Left lung (tissue), 10 donors: ENCODE measurements around the gene PDCD5. TPM values are rescaled to one million over a fixed set of nuclear protein-coding genes. Genes with fewer than 3 reads are reported as not detected.

Experiments used
- ATAC-seq: fragments of 200-7000 bp; cut with Tn5 transposase; one replicate; pipeline ENCODE4 v1.9.1; 2020; ENCODE audit warnings: moderate library complexity
- DNase-seq, 4 donors: peaks; one replicate each; pipeline ENCODE4 v3.0.0-alpha.2; 2013 to 2020
- H3K27ac ChIP-seq, 2 donors: fragments of 200-600 bp; sonication (generic) in 1 of 2; one replicate each; pipeline versions ENCODE4 v1.5.0 to v1.8.0; 2020 to 2021
- H3K27me3 ChIP-seq, 2 donors: fragments of 200-600 bp; sonication (generic) in 1 of 2; one replicate each; pipeline versions ENCODE4 v1.5.0 to v1.8.0; 2020 to 2021
- H3K36me3 ChIP-seq, 2 donors: fragments of 200-600 bp; sonication (generic) in 1 of 2; one replicate each; pipeline versions ENCODE4 v1.5.0 to v1.8.0; 2020 to 2021
- H3K4me1 ChIP-seq, 2 donors: fragments of 200-600 bp; one replicate each; pipeline ENCODE4 v1.8.0; 2021
- H3K4me3 ChIP-seq, 2 donors: fragments of 200-600 bp; sonication (generic) in 1 of 2; one replicate each; pipeline versions ENCODE4 v1.5.0 to v1.8.0; 2020 to 2021; ENCODE audit warnings: mild to moderate bottlenecking in 1 of 2
- H3K9me3 ChIP-seq, 2 donors: fragments of 200-600 bp; sonication (generic) in 1 of 2; one replicate each; pipeline versions ENCODE4 v1.5.0 to v1.8.0; 2020 to 2021
- CTCF ChIP-seq, 2 donors: fragments of 200-600 bp; sonication (generic) in 1 of 2; IDR thresholded peaks; one replicate each; pipeline versions ENCODE4 v1.5.0 to v1.8.0; 2021; ENCODE audit warnings: antibody characterized with exemption in 2 of 2
- intact Hi-C, 2 donors: fragments of 100-400 bp; cut with DNase I; formaldehyde crosslinking; loops; one replicate each; pipeline versions ENCODE4 v1.11.2 to v1.14.2; 2022
- polyA plus RNA-seq, 6 donors: library from polyadenylated mRNA; unstranded; fragments of 120-200 nt; gene quantifications; one replicate each; pipeline ENCODE4 v1.2.1, GENCODE V29; 2013; ENCODE audit not compliant: insufficient read length in 6 of 6
- total RNA-seq, 2 donors: library from RNA; stranded (reverse); fragmentation: NEBNext Ultra II Directional; extraction: Animal tissue kit (Norgen Biotek cat#: 25700); gene quantifications; one replicate each; pipeline ENCODE4 v1.2.1, GENCODE V29; 2021
- donor health status: DM: no; HTN: yes; CAD: no.
- donor health status: DM: no; HTN: no; CAD: no.

PDCD5 gene
- total and polyA plus RNA-seq, 8 donors: 69.3 to 131 (median 115) TPM

DNA sequence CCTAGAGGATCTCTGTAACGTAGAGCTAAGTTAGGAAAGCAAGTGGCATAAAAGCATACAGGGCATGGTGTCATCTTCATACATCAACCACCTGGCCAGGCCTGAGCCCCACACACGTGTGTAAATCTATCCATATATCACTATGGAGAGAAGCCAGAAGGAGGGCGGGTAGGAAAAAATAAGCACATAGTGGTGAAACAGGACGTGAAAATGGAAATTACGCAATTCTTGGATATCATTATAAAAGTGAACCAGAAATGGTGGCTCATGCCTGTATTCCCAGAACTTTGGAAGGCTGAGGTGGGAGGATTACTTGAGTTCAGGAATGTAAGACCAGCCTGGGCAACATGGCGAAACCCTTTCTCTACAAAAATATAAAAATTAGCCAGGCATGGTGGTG lies 43.4 kb downstream of the PDCD5 start:
- intact Hi-C loops: no loop called here
- no peak overlapping the region for H3K4me3 ChIP-seq
- no peaks in the 10 kb centered on the region for H3K9me3 ChIP-seq
- TF ChIP-seq CTCF (IDR thresholded peaks at IDR 0.05): no peak
- ATAC-seq (no peak), DNase-seq (no peak)
- H3K27ac ChIP-seq: no peak overlapping the region
- peaks cover 0 to 98% of the 10 kb centered on the region in 2 donors for H3K36me3 ChIP-seq
- no peaks in the 10 kb centered on the region for H3K4me1 ChIP-seq
- no peaks in the 10 kb centered on the region for H3K27me3 ChIP-seq

- Histone ChIP-seq H3K4me3 (no peak overlapping the region), H3K9me3 (no peaks in the 10 kb centered on the region), H3K27me3 (no peaks in the 10 kb centered on the region), H3K27ac (no peak overlapping the region), H3K36me3 (peaks cover 0 to 98% of the 10 kb centered on the region in 2 donors), H3K4me1 (no peaks in the 10 kb centered on the region)
- ATAC-seq (no peak), DNase-seq (no peak)
- TF ChIP-seq CTCF (IDR thresholded peaks at IDR 0.05): no peak
- intact Hi-C loops: no loop called here
Observed at GRCh38 chr19:32626969-32627368, 46.0 kb downstream of the PDCD5 start.

- intact Hi-C loops: no loop called here
- Histone ChIP-seq H3K36me3 (peaks cover 0 to 98% of the 10 kb centered on the region in 2 donors), H3K27ac (no peak overlapping the region), H3K4me3 (no peak overlapping the region), H3K27me3 (no peaks in the 10 kb centered on the region), H3K9me3 (no peaks in the 10 kb centered on the region), H3K4me1 (no peaks in the 10 kb centered on the region)
- TF ChIP-seq CTCF (IDR thresholded peaks at IDR 0.05): no peak
- no peak for DNase-seq
- ATAC-seq: no peak
Observed at GRCh38 chr19:32627714-32628270, 46.8 kb downstream of the PDCD5 start.

GRCh38 chr19:32630338-32630737 lies 49.3 kb downstream of the PDCD5 start:
- no peak for DNase-seq
- no peak for ATAC-seq
- Histone ChIP-seq H3K4me1 (no peaks in the 10 kb centered on the region), H3K9me3 (no peaks in the 10 kb centered on the region), H3K4me3 (no peak overlapping the region), H3K27ac (no peak overlapping the region), H3K36me3 (peaks cover 0 to 85% of the 10 kb centered on the region in 2 donors), H3K27me3 (no peaks in the 10 kb centered on the region)
- TF ChIP-seq CTCF (IDR thresholded peaks at IDR 0.05): no peak
- intact Hi-C loops: no loop called here

DNA sequence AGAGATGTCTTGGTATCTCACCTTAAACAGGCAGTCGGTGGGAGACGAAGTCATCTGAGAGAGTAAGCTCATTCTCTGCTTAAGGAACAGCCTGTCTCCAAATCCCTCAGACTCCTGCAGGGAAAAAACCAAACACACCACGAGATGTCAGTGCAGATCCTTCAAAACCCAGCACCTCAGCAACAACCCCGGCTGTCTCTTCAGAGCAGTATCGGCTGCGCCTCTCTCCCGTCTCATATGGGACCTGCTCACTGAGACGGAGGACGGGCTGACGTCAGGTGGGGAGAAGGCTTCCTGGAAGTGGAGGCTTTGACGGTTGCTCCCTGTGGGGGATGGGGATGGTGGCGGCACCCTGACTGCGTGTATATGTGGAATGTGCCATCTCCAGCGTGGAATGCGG lies 50.4 kb downstream of the PDCD5 start:
- Histone ChIP-seq H3K36me3 (peaks cover 0 to 85% of the 10 kb centered on the region in 2 donors), H3K4me3 (no peak overlapping the region), H3K9me3 (no peaks in the 10 kb centered on the region), H3K27me3 (no peaks in the 10 kb centered on the region), H3K27ac (no peak overlapping the region), H3K4me1 (no peaks in the 10 kb centered on the region)
- TF ChIP-seq CTCF (IDR thresholded peaks at IDR 0.05): no peak
- intact Hi-C loops: no loop called here
- DNase-seq (no peak), ATAC-seq (no peak)

Other genes starting within 250 kb of the PDCD5 start
- gene ZNF507, start 235.6 kb upstream of the PDCD5 start, total RNA-seq: 10 to 100 TPM; 14.0 to 15.9 TPM
- gene ZNF507, start 235.6 kb upstream of the PDCD5 start, polyA plus RNA-seq: 10 to 100 TPM; 27.3 to 31.4 (median 28.4) TPM
- gene DPY19L3, start 175.4 kb upstream of the PDCD5 start, total RNA-seq: 10 to 100 TPM; 31.5 to 44.9 TPM
- gene DPY19L3, start 175.4 kb upstream of the PDCD5 start, polyA plus RNA-seq: 10 to 100 TPM; 59.4 to 79.9 (median 72.4) TPM
- 10 to 100 TPM; 28.9 to 35.7 TPM for gene ANKRD27, start 94.0 kb downstream of the PDCD5 start, total RNA-seq
- 10 to 100 TPM; 19.7 to 22.7 (median 22.0) TPM for gene ANKRD27, start 94.0 kb downstream of the PDCD5 start, polyA plus RNA-seq
- gene RGS9BP, start 94.7 kb downstream of the PDCD5 start, total RNA-seq: under 1 TPM; 0.55 to 0.68 TPM
- under 1 TPM in 3 of 6 donors, not detected in 3; 0.06 to 0.08 (median 0.07) TPM for gene RGS9BP, start 94.7 kb downstream of the PDCD5 start, polyA plus RNA-seq
- 10 to 100 TPM; 15.9 to 16.6 TPM for gene NUDT19, start 110.6 kb downstream of the PDCD5 start, total RNA-seq
- gene NUDT19, start 110.6 kb downstream of the PDCD5 start, polyA plus RNA-seq: 10 to 100 TPM in 4 of 6 donors, 1 to 10 TPM in 2; 9.5 to 11.5 (median 10.7) TPM
- gene TDRD12, start 138.6 kb downstream of the PDCD5 start, total RNA-seq: under 1 TPM; 0.20 to 0.34 TPM
- gene TDRD12, start 138.6 kb downstream of the PDCD5 start, polyA plus RNA-seq: 1 to 10 TPM in 1 of 6 donors, under 1 TPM in 5; 0.26 to 1.2 (median 0.67) TPM